ENCODE results near the gene SNRNP25. TPM values are rescaled to one million over a fixed set of nuclear protein-coding genes. Genes with fewer than 3 reads are reported as not detected.

The SNRNP25 gene
- total RNA-seq, 3 donors from 2014 or later, result 18.8 to 24.9 (median 20.6) TPM

DNA sequence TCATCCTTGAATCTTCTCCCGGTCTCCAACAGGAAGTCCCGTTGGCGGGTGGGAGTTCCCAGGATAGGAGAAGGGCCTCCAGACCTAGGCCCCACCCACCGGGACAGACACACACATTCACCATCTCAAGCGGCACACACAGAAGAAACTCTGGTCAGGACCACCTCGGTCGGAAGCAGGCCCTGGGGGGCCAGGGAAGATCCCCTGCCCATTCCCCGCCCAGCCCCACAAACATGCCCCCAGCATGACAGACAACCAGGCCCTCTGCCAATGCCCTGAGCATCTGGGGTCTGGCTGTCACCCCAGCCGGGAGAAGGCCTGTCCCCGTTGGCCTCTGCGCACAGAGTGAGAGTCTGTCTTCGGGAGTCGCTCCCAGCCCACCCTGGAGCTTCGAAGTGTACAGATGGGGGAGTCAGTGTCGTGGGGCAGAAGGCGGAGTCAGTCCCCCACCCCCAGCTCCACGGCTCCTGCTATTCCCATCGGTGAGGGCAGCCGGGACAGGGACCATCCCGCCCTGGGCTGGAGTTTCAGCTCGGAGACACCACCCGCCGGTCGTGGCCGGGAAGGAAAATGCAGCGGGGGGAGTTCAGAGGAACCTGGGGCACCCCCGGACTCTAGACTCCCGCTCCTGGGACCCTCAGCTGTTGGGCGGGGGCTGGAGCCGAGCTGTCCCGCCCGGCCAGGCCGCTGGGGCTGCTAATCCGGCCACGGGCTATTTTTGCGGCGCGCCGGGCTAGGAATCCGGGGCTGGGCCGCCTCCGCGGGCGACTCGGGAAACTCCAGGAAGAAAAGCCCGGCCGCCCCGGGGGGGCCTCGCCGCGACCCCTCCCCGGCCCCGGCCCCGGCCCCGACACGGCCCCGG, 18.1 kb downstream of the SNRNP25 start:
- TF ChIP-seq, protein P1, sequence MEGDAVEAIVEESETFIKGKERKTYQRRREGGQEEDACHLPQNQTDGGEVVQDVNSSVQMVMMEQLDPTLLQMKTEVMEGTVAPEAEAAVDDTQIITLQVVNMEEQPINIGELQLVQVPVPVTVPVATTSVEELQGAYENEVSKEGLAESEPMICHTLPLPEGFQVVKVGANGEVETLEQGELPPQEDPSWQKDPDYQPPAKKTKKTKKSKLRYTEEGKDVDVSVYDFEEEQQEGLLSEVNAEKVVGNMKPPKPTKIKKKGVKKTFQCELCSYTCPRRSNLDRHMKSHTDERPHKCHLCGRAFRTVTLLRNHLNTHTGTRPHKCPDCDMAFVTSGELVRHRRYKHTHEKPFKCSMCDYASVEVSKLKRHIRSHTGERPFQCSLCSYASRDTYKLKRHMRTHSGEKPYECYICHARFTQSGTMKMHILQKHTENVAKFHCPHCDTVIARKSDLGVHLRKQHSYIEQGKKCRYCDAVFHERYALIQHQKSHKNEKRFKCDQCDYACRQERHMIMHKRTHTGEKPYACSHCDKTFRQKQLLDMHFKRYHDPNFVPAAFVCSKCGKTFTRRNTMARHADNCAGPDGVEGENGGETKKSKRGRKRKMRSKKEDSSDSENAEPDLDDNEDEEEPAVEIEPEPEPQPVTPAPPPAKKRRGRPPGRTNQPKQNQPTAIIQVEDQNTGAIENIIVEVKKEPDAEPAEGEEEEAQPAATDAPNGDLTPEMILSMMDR (IDR thresholded peaks at IDR 0.05), result no peak
- Histone ChIP-seq H3K36me3 (ENCODE audit: low read depth) (no peaks in the 10 kb centered on the region), H3K4me3 (peak overlapping the region; percentile 33), H3K9me3 (no peaks in the 10 kb centered on the region), H3K4me1 (ENCODE audit: low read depth) (peaks cover 32% of the 10 kb centered on the region)
- DNase-seq, result peak; percentile 75 to 83 (median 81)
- peak; percentile 63 for ATAC-seq
- intact Hi-C loops (cut with DNase I, micrococcal nuclease), result no loop called here

DNA sequence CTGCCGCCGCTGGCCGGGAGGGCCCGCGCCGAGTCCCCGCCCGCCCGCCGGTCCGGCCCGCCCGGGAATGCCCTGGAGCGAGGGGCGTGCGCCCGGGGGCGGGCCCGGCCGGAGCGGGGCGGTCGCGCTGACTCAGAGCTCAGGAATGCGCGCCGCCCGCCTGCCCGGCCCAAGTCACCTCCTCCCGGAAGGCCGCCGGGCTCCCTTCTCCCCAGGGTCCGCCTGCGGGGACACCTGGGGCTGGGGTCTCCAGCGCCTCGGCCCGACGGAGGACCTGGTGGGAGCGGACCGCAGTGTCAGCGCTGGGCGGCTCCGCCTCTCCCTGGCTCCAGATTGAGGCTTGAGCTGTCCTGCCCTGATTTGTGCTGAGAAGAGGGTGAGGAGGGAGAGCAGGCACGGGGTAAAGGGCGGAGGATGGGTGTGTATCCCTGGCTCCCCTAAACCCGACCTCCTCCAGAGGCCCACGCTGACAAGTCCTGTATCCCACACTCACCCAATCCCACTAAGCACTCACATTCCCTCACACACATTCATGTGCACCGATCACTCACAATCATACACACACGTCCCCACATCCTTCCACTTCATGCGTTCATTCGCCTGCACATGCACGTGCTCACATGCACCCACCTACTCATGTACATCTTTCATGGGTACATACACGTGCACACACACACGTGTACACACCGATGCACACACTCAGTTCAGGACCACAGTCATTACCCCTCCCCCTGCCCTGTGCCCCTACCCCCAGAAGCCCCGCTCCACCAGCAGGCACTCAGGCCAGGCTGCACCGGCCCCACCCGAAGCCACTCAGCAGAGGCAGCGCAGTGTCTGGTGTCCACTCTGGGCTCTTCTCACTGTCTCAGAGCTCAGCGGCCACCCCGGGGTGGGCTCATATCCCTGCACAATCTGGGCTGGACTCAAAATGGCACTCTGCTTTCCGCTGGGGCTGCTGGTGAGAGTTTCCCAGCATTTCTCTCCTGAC, 19.2 kb downstream of the SNRNP25 start, which contains the start of gene RHBDF1:
Gene RHBDF1 (minus strand): TSS at position 71 of the 988 bp plus-strand sequence. CDS start 7,616 bp downstream, outside the sequence.
- ATAC-seq, result peak; percentile 78
- Histone ChIP-seq H3K9me3 (no peaks in the 10 kb centered on the region), H3K36me3 (ENCODE audit: low read depth) (no peaks in the 10 kb centered on the region), H3K4me1 (ENCODE audit: low read depth) (peaks cover 40% of the 10 kb centered on the region), H3K4me3 (peak within 1 kb of the TSS; percentile 33)
- intact Hi-C loops (cut with DNase I, micrococcal nuclease), result no loop called here
- TF ChIP-seq, protein P1 (IDR thresholded peaks at IDR 0.05), result no peak
- peak; percentile 68 to 82 (median 77) for DNase-seq

DNA sequence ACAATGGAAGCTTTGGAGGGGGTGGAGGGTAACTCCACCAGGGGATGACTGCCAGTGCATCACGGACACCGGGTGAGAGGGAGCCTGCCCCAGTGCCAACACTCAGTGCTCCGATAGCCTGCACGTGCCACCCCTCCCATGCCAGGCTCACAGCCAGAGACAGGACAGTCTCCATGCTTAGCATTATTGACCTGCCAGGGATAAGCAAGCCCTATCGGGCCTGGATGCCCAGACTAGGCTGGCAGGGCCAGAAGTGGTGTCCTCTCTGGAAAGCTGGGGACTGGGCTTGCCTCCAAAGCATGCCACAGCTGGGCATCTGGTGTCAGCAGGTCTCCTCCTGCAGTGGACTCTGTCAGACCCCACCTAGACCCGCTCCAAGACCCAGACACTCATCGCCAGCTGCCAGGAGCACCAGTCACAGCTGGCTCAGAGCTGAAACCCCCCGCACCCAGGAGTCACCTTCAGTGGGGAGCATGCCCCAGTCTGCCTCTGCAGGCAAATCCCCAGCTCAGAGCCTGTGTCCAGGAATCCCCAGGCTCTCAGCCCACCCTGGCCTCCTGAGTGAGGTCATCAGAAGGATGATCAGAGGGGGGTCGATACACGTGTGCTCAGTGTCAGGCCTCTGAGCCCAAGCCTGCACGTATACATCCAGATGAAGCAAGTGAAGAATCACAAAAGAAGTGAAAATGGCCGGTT, 20.6 kb downstream of the SNRNP25 start:
- H3K36me3 ChIP-seq (ENCODE audit: low read depth), result no peaks in the 10 kb centered on the region
- H3K4me1 ChIP-seq (ENCODE audit: low read depth), result peaks cover 48% of the 10 kb centered on the region
- TF ChIP-seq, protein P1 (IDR thresholded peaks at IDR 0.05), result no peak
- no peaks in the 10 kb centered on the region for H3K9me3 ChIP-seq
- DNase-seq (no peak), ATAC-seq (no peak)
- no peak overlapping the region for H3K4me3 ChIP-seq
- intact Hi-C loops (cut with DNase I, micrococcal nuclease), result no loop called here

DNA sequence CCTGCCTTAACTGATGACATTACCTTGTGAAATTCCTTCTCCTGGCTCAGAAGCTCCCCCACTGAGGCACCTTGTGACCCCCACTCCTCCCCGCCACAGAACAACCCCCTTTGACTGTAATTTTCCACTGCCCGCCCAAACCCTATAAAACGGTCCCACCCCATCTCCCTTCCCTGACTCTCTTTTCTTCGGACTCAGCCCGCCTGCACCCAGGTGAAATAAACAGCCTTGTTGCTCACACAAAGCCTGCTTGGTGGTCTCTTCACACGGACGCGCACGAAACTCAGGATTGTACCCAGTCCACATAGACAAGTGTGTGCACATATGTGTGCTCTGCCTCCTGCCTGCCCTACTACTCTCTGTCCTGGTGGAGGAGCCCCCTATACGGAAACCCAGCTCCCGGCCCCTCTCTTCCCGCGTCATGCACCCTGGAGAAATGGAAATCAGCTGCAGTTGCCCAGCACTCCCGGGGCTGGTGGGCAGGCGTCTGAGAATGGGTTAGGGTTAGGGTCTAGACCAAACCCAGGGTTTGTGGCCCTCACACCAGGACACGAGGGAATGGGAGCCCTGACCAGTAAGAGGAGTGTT, 21.2 kb downstream of the SNRNP25 start:
- no peaks in the 10 kb centered on the region for H3K9me3 ChIP-seq
- intact Hi-C loops (cut with DNase I, micrococcal nuclease), result no loop called here
- DNase-seq (no peak), ATAC-seq (no peak)
- H3K4me3 ChIP-seq, result no peak overlapping the region
- peaks cover 48% of the 10 kb centered on the region for H3K4me1 ChIP-seq (ENCODE audit: low read depth)
- H3K36me3 ChIP-seq (ENCODE audit: low read depth), result no peaks in the 10 kb centered on the region
- TF ChIP-seq, protein P1 (IDR thresholded peaks at IDR 0.05), result no peak
